Endodermal cell (in vitro differentiated cells): ENCODE measurements around the gene ATF4. TPM values are rescaled to one million over a fixed set of nuclear protein-coding genes. Genes with fewer than 3 reads are reported as not detected.

ENCODE experiments used
- DNase-seq: peaks from one replicate; pipeline ENCODE4 v3.0.0-alpha.2; 2017
- H3K27ac ChIP-seq: 2 replicates; pipeline ENCODE4 v1.5.1; 2013; ENCODE audit warnings: mild to moderate bottlenecking, low read depth, low read length, moderate library complexity
- H3K27me3 ChIP-seq: 2 replicates; pipeline ENCODE4 v1.6.1; 2013; ENCODE audit warnings: mild to moderate bottlenecking, low read length, moderate library complexity; ENCODE audit not compliant: insufficient read depth, control insufficient read depth, poor library complexity, severe bottlenecking
- H3K36me3 ChIP-seq: 2 replicates; pipeline ENCODE4 v1.7.0; 2013; ENCODE audit warnings: mild to moderate bottlenecking, low read length, moderate library complexity; ENCODE audit not compliant: control insufficient read depth, insufficient read depth
- H3K4me1 ChIP-seq: one replicate; pipeline ENCODE4 v1.7.0; 2013; ENCODE audit warnings: low read length; ENCODE audit not compliant: control insufficient read depth, insufficient read depth
- H3K4me3 ChIP-seq: 2 replicates; pipeline ENCODE4 v1.5.1; 2013; ENCODE audit warnings: mild to moderate bottlenecking, low read length, moderate library complexity
- H3K9ac ChIP-seq: 2 replicates; pipeline ENCODE4 v1.6.1; 2013; ENCODE audit warnings: mild to moderate bottlenecking, low read length, moderate library complexity; ENCODE audit not compliant: poor library complexity, severe bottlenecking; ENCODE audit errors: extremely low read depth
- H3K9me3 ChIP-seq: 2 replicates; pipeline ENCODE4 v1.6.1; 2013; ENCODE audit warnings: mild to moderate bottlenecking, low read length, moderate library complexity; ENCODE audit not compliant: control insufficient read depth
- H3K27ac Mint-ChIP-seq: 2 replicates; pipeline ENCODE4 v1.8.0; 2020; ENCODE audit warnings: mixed read lengths
- H3K27me3 Mint-ChIP-seq: 2 replicates; pipeline ENCODE4 v1.8.0; 2021; ENCODE audit warnings: mild to moderate bottlenecking, mixed read lengths; ENCODE audit not compliant: insufficient read depth
- H3K36me3 Mint-ChIP-seq: 2 replicates; pipeline ENCODE4 v1.8.0; 2020; ENCODE audit warnings: low read depth, mixed read lengths
- H3K4me1 Mint-ChIP-seq: 2 replicates; pipeline ENCODE4 v1.8.0; 2020; ENCODE audit warnings: mixed read lengths
- H3K4me3 Mint-ChIP-seq: 2 replicates; pipeline ENCODE4 v1.8.0; 2020; ENCODE audit warnings: mild to moderate bottlenecking, moderate library complexity, mixed read lengths
- H3K9me3 Mint-ChIP-seq: 2 replicates; pipeline ENCODE4 v1.8.0; 2020; ENCODE audit warnings: mild to moderate bottlenecking, mixed read lengths
- CTCF ChIP-seq: fragments of 200-600 bp; sonication (generic); conservative IDR thresholded peaks from 2 replicates; pipeline ENCODE4 v1.5.0; 2021; ENCODE audit warnings: antibody characterized with exemption, mild to moderate bottlenecking
- WGBS, 2 experiments: methylation state at CpG; one replicate each; pipeline versions ENCODE4 v1.1.5 to v1.1.7; 2013; ENCODE audit warnings: missing lambda C conversion rate in 2 of 2, mixed read lengths in 1 of 2; ENCODE audit not compliant: insufficient coverage in 1 of 2, insufficient read length in 1 of 2; 5-methylcytosine and 5-hydroxymethylcytosine counted together
- long read RNA-seq, 4 experiments: library from polyadenylated mRNA in 2 of 4; library from RNA in 1 of 4; library from capped mRNA in 1 of 4; stranded (forward) in 3 of 4; unstranded in 1 of 4; transcript quantifications; one replicate each; pipeline ENCODE4 v2.0.0, GENCODE V29; 2020 to 2021; ENCODE audit warnings: inconsistent platforms in 1 of 4
- polyA plus RNA-seq, 2 experiments: library from polyadenylated mRNA; stranded (reverse); fragments of 50-300 nt; gene quantifications; one replicate each; pipeline ENCODE4 v1.2.3, GENCODE V29; 2013
- total RNA-seq, 2 donors: library from RNA; stranded (reverse); fragmentation: NEBNext Ultra II Directional in 1 of 2; extraction: Animal tissue kit (Norgen Biotek cat#: 25700) in 1 of 2; gene quantifications; 2 replicates in 1 of 2; 3 replicates in 1 of 2; pipeline ENCODE4 v1.2.1, GENCODE V29; 2021

ATF4 gene
- total RNA-seq: 100 to 1,000 TPM; 335 to 341 TPM
- 370 TPM for polyA plus RNA-seq (2013, experiment 1 of 2)
- 330 TPM for polyA plus RNA-seq (2013, experiment 2 of 2)
- long read RNA-seq, experiment 1, transcript ATF4-202 (3 exons, 1,419 nt): major isoform, 50 of 78 reads
- long read RNA-seq, experiment 1, transcript ATF4-201 (2 exons, 2,019 nt): minor isoform, 8 of 78 reads
- long read RNA-seq, experiment 1, partial matches to known transcripts: 0 of 78 reads
- long read RNA-seq, experiment 1, other reads (novel, unspliced or antisense): 20 of 78 reads
- long read RNA-seq, experiment 2, transcript ATF4-202 (3 exons, 1,419 nt): major isoform, 24 of 40 reads
- long read RNA-seq, experiment 2, partial matches to known transcripts: 0 of 40 reads
- long read RNA-seq, experiment 2, other reads (novel, unspliced or antisense): 12 of 40 reads
- long read RNA-seq, experiment 3, transcript ATF4-202 (3 exons, 1,419 nt): major isoform, 527 of 566 reads
- long read RNA-seq, experiment 3, transcript ATF4-201 (2 exons, 2,019 nt): minor isoform, 11 of 566 reads
- long read RNA-seq, experiment 3, partial matches to known transcripts: 4 of 566 reads
- long read RNA-seq, experiment 3, other reads (novel, unspliced or antisense): 22 of 566 reads
- long read RNA-seq, experiment 4, transcript ATF4-202 (3 exons, 1,419 nt): major isoform, 312 of 329 reads
- long read RNA-seq, experiment 4, partial matches to known transcripts: 9 of 329 reads
- long read RNA-seq, experiment 4, other reads (novel, unspliced or antisense): 6 of 329 reads

- peaks cover 60% of the 10 kb centered on the region for H3K36me3 ChIP-seq
- no peak for TF ChIP-seq CTCF
- DNase-seq: peak; percentile 80
- no peaks in the 10 kb centered on the region for H3K9me3 ChIP-seq
- Mint-ChIP-seq H3K4me1 (peaks cover 24% of the 10 kb centered on the region), H3K9me3 (no peaks in the 10 kb centered on the region), H3K36me3 (peaks cover 59% of the 10 kb centered on the region), H3K4me3 (peak within 1 kb of the TSS; percentile 95), H3K27ac (peak within 1 kb of the TSS; percentile 100), H3K27me3 (peaks cover 3% of the 10 kb centered on the region)
- no peaks in the 10 kb centered on the region for H3K27me3 ChIP-seq
- H3K27ac ChIP-seq: peak within 1 kb of the TSS; percentile 97
- WGBS, 2 experiments: 0% methylated on average over 15 to 86 of the region's 86 CpGs
- peak within 1 kb of the TSS; percentile 97 for H3K4me3 ChIP-seq
- H3K4me1 ChIP-seq: no peaks in the 10 kb centered on the region
- peak within 1 kb of the TSS; percentile 99 for H3K9ac ChIP-seq
Measured at GRCh38 chr22:39520226-39521105, at the start of gene ATF4. Gene ATF4, plus strand, starts transcription at chr22:39520562. Its CDS starts 884 bp downstream, at chr22:39521446.

GRCh38 chr22:39471381-39472141 is 48.8 kb upstream of the ATF4 start:
- H3K36me3 Mint-ChIP-seq: no peaks in the 10 kb centered on the region
- Histone ChIP-seq H3K36me3 (no peaks in the 10 kb centered on the region), H3K9ac (no peak overlapping the region), H3K27ac (no peak overlapping the region), H3K4me1 (peaks cover 42% of the 10 kb centered on the region), H3K9me3 (no peaks in the 10 kb centered on the region), H3K27me3 (no peaks in the 10 kb centered on the region), H3K4me3 (no peak overlapping the region)
- H3K4me1 Mint-ChIP-seq: peaks cover 35% of the 10 kb centered on the region
- H3K4me3 Mint-ChIP-seq: no peak overlapping the region
- no peak for TF ChIP-seq CTCF
- 41 to 68% methylated on average over 8 to 13 of the region's 13 CpGs for WGBS, 2 experiments
- H3K27ac Mint-ChIP-seq: peak overlapping the region; percentile 40
- H3K27me3 Mint-ChIP-seq: no peaks in the 10 kb centered on the region
- H3K9me3 Mint-ChIP-seq: no peaks in the 10 kb centered on the region
- no peak for DNase-seq
